ENCODE results near the gene OGN. TPM values are rescaled to one million over a fixed set of nuclear protein-coding genes. Genes with fewer than 3 reads are reported as not detected.

The OGN gene
- total and polyA plus RNA-seq, 10 of the 15 experiments (the other 5 are each of a cell fraction or from before 2014, with no cell fraction given), result 0.04 to 2.5 (median 0.15) TPM; not detected in 4

DNA sequence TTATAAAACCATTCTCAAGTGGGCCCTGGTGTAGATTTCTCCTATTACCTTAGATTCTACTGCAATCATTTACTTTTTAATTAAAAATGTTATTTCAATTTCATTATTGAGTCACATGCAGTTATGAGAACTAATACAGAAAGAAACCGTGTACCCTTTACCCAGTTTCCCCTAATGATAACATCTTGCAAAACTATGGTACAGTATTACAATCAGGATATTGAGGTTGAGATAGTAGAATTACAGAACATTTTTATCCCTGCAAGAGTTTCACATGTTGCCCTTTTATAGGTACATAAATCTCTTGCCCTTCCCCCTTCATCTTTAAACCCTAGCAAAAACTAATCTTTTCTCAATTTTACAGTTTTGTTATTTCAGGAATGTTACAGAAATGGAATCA lies 30.9 kb upstream of the OGN start (continued):
- TF ChIP-seq CUX1 (IDR thresholded peaks at IDR 0.05; ENCODE audit: insufficient replicate concordance, low read depth, low read length), result no peak
- no peak for TF ChIP-seq GABPA (IDR thresholded peaks at IDR 0.05; ENCODE audit: low read depth)
- no peak for TF ChIP-seq IKZF1 (conservative IDR thresholded peaks at IDR 0.05)
- TF ChIP-seq ZSCAN29 (IDR thresholded peaks at IDR 0.05), result no peak
- no peak for TF ChIP-seq MXI1 (IDR thresholded peaks at IDR 0.05; ENCODE audit: low read depth, low read length)
- TF ChIP-seq EED (IDR thresholded peaks at IDR 0.05; ENCODE audit: low read depth), result no peak
- TF ChIP-seq PAX8 (IDR thresholded peaks at IDR 0.05), result no peak
- TF ChIP-seq, protein P1, sequence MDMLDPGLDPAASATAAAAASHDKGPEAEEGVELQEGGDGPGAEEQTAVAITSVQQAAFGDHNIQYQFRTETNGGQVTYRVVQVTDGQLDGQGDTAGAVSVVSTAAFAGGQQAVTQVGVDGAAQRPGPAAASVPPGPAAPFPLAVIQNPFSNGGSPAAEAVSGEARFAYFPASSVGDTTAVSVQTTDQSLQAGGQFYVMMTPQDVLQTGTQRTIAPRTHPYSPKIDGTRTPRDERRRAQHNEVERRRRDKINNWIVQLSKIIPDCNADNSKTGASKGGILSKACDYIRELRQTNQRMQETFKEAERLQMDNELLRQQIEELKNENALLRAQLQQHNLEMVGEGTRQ (IDR thresholded peaks at IDR 0.05; ENCODE audit: borderline replicate concordance, low read depth, low read length), result no peak

Measured in GM12878 (cell line).